Loucy (cell line): ENCODE measurements around the gene VIPR2.

ENCODE experiments used
- CTCF ChIP-seq: fragments of 200-600 bp; sonication (generic); conservative IDR thresholded peaks from 2 replicates; pipeline ENCODE4 v1.5.1; 2014; ENCODE audit warnings: mild to moderate bottlenecking, antibody characterized with exemption, low read length
- EZH2phosphoT487 ChIP-seq: fragments of 200-600 bp; IDR thresholded peaks from 2 replicates; pipeline ENCODE4 v1.6.1; 2018; ENCODE audit warnings: antibody characterized with exemption, mild to moderate bottlenecking, moderate library complexity, borderline replicate concordance

- no peak for TF ChIP-seq CTCF
- no peak for TF ChIP-seq EZH2phosphoT487
Measured at GRCh38 chr7:159086301-159086925, 58.3 kb downstream of the VIPR2 start.
